ENCODE measurements around the gene ORM1.

The ORM1 gene

DNA sequence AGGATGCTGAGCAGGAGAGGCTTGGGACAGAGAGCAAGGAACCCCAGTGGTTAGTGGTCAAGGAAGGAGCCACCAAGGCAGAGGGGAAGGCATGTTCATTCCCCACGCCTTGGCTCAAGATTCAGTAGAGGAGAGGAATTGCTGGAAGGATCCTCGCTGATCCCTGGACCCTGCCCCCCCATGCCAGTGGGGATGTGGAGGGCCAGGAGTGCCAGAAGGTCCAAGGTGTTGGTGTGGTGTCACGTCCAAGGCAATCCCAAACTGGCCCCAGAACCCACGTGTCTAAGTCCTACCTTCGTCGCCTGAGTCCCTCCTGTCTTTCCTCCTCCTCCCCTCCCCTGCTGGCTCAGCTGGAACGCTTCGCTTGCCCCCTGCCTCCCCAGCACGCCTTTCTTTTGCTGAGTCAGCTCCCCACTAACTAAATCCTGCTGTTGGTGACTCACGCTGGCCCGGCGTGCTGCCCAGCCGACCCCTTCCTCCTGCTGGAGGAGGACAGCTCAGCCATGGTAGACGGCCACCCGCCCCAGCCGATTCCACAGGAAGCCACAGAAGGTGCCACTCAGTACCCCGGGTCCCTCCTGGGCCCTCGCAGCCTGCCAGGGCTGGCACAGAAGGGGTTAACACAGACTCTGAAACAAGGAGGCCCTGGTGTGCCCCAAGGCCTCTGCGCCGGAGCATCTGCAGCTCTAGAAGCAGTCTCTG, 37.6 kb upstream of the ORM1 start:
- in situ Hi-C loops (cut with HindIII; ENCODE audit: low pct_ligation_motif_present, low pct_unique_long_range_greater_than_20kb, low sequenced_read_pairs): loop anchor here (25.0 kb wide), 1 partner anchor 198 kb away; the partner anchor contains the start of genes AMBP and KIF12
- DNase-seq: peak; percentile 81

- in situ Hi-C loops (cut with HindIII; ENCODE audit: low pct_ligation_motif_present, low pct_unique_long_range_greater_than_20kb, low sequenced_read_pairs): loop anchor here (25.0 kb wide), 1 partner anchor 199 kb away; the partner anchor contains the start of genes AMBP and KIF12
- DNase-seq: no peak
Measured at GRCh38 chr9:114286146-114286679, 36.7 kb upstream of the ORM1 start.

- DNase-seq: no peak
- in situ Hi-C loops (cut with HindIII; ENCODE audit: low pct_ligation_motif_present, low pct_unique_long_range_greater_than_20kb, low sequenced_read_pairs): loop anchor here (25.0 kb wide), 1 partner anchor 200 kb away; the partner anchor contains the start of genes AMBP and KIF12
Measured at GRCh38 chr9:114287001-114287762, 35.7 kb upstream of the ORM1 start.

GRCh38 chr9:114287763-114288192, 35.1 kb upstream of the ORM1 start:
- no peak for DNase-seq
- in situ Hi-C loops (cut with HindIII; ENCODE audit: low pct_ligation_motif_present, low pct_unique_long_range_greater_than_20kb, low sequenced_read_pairs): loop anchor here (25.0 kb wide), 1 partner anchor 200 kb away; the partner anchor contains the start of genes AMBP and KIF12

DNA sequence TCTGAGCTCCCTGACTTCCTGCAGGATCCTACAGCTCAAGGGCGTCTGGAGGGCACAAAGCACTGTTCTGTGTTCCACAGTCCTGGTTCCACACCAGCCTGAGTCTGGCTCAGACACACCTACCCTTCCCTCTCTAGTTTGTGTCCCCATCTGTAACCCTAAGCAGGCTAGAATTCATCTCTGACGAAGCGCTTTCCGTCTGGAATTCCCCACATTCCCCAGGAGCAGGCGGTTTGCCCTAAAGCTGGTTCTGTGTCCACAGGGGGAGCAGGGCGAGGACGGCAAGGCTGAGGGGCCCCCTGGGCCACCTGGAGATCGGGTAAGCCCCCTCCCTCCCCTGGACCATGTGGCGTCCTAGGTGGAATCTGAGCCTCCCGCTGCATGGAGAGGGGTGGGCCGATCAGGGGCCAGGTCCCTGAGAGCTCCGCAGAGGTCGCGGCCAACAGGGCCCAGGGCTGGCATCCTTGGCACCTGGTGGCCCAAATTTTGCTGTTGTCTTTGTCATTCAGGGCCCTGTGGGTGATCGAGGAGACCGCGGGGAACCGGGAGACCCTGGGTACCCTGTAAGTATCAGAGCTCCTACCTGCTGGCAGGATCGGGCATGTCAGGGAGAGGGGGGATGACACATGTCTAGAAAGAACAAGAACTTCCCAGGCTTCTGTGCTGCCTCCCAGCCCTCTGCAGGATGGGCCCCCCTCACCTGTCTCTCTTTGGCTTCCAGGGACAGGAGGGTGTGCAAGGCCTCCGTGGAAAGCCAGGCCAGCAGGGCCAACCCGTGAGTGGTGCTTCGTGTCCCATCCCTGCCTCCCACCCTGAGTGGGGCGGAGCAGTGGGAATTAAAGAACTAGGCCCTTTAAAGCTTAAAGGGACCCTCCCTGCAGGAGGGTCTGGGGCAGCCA, 34.5 kb upstream of the ORM1 start:
- in situ Hi-C loops (cut with HindIII; ENCODE audit: low pct_ligation_motif_present, low pct_unique_long_range_greater_than_20kb, low sequenced_read_pairs): loop anchor here (25.0 kb wide), 1 partner anchor 201 kb away; the partner anchor contains the start of genes AMBP and KIF12
- peak; percentile 72 for DNase-seq

- DNase-seq: no peak
- in situ Hi-C loops (cut with HindIII; ENCODE audit: low pct_ligation_motif_present, low pct_unique_long_range_greater_than_20kb, low sequenced_read_pairs): loop anchor here (25.0 kb wide), 1 partner anchor 202 kb away; the partner anchor contains the start of genes AMBP and KIF12
Measured at GRCh38 chr9:114289106-114289505, 33.8 kb upstream of the ORM1 start.

- in situ Hi-C loops (cut with HindIII; ENCODE audit: low pct_ligation_motif_present, low pct_unique_long_range_greater_than_20kb, low sequenced_read_pairs): loop anchor here (25.0 kb wide), 1 partner anchor 203 kb away; the partner anchor contains the start of genes AMBP and KIF12
- no peak for DNase-seq
Measured at GRCh38 chr9:114289571-114290481, 33.1 kb upstream of the ORM1 start.

DNA sequence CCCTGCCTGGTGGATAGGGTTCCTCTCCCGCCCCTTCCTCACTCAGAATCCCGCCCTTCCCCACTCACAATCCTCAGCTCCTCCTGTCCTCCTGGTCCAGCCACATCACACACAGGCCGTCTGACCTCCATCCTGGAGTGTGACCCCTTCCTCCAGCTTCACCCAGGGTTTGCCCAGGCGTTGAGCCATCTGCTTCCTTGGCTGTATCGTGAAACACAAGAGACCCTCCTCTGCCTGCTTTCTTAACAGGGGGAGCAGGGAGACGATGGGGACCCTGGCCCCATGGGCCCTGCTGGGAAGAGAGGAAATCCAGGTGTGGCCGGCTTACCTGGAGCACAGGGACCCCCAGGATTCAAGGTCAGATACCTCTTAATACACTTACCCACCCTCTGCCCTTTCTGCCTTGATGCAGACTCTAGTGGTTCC, 32.3 kb upstream of the ORM1 start:
- in situ Hi-C loops (cut with HindIII; ENCODE audit: low pct_ligation_motif_present, low pct_unique_long_range_greater_than_20kb, low sequenced_read_pairs): loop anchor here (25.0 kb wide), 1 partner anchor 203 kb away; the partner anchor contains the start of genes AMBP and KIF12
- no peak for DNase-seq

DNA sequence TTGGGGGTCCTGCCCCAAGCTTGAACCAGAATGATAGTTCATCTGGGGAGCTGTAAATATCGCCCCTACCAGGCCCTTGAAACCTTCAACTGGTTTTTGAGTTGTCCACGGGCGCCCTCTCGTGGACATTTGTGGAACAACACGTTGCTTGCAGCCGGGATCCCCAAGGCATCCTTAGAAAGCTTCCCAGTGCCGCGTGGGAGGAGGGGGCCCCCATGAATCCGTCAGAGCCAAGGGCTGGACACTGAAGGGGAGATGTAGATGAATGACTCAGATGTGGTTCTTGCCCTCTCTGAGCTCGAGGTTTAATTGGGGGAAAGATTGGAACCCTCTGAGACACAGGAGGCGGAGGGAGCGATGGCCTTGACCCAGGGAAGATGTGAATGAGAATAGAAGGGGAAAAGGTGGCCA, 31.8 kb upstream of the ORM1 start:
- in situ Hi-C loops (cut with HindIII; ENCODE audit: low pct_ligation_motif_present, low pct_unique_long_range_greater_than_20kb, low sequenced_read_pairs): loop anchor here (25.0 kb wide), 1 partner anchor 204 kb away; the partner anchor contains the start of genes AMBP and KIF12
- peak; percentile 60 for DNase-seq

GRCh38 chr9:114291886-114292590, 30.9 kb upstream of the ORM1 start:
- in situ Hi-C loops (cut with HindIII; ENCODE audit: low pct_ligation_motif_present, low pct_unique_long_range_greater_than_20kb, low sequenced_read_pairs): loop anchor here (25.0 kb wide), 1 partner anchor 205 kb away; the partner anchor contains the start of genes AMBP and KIF12
- DNase-seq: no peak

DNA sequence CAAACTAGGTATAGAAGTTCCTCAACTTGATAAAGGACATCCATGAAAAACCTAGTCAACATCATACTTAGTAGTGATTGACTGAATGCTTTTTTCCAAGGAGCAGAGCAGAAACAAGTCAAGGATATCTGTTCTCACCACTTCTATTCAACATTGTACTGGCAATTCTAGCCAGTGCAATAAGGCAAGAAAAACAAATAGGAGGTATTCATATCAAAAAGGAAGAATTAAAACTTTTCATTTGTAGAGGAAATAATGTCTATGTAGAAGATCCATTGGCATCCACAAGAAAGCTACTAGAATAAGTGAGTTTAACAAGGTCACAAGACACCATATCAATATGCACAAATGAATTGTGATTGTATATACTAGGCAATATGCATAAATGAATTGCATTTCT, 28.2 kb upstream of the ORM1 start:
- in situ Hi-C loops (cut with HindIII; ENCODE audit: low pct_ligation_motif_present, low pct_unique_long_range_greater_than_20kb, low sequenced_read_pairs): loop anchor here (25.0 kb wide), 1 partner anchor 207 kb away; the partner anchor contains the start of genes AMBP and KIF12
- DNase-seq: no peak

DNA sequence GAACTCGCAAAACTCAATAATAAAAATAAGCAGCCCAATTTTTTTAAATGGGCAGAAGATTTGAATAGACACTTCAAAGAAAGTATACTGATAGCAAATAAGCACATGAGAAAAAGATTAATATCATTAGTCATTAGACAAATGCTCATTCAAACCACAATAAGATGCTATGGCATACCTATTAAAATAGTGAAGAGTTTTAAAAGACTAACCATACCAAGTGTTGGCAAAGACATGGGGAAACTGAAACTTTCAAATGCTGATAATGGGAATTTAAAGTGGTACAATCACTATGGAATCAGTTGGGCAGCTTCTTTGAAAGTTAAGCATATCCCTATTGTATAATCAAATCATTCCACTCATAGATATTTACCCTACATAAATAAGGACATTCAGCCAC, 26.6 kb upstream of the ORM1 start:
- no peak for DNase-seq
- in situ Hi-C loops (cut with HindIII; ENCODE audit: low pct_ligation_motif_present, low pct_unique_long_range_greater_than_20kb, low sequenced_read_pairs): loop anchor here (25.0 kb wide), 1 partner anchor 209 kb away; the partner anchor contains the start of genes AMBP and KIF12

DNA sequence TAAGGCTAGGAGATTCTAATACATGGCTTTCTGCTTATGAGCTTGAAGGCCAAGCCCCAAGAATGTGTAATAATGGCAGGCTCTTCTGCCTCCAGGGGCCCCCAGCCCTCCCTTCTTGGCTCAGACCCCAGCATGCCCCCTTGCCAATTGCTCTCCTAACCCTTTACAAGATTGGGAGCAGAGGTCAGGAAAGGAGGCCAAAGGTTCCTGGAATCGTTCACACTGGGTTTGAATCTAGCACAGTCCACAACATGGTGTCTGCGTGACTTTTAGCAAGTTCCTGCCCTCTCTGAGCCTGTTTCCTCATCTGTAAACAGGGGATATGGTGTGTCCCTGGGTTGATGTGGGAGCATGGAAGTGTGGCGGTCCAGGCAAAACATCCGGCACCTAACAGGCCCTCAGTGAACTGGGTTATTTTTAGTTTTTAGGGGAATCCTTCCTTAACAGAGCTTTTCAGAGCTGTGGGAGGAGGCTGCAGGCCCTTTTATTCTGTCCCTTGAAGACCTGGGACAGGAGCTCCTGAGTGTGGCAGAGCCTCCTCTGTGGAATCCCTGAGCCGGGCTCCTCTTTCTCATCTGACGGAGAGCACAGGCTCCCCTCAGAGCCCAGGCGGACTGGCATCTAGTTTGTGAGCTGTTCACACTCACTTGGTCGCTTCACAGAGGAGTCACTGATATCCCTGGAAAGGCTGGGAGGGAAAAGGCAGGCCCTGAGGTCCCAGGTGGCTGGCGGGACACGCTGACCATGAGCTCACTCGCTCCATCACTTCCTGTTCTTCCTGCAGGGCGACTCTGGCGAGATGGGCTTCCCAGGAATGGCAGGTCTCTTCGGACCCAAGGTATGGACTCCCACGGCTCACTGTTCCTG, 23.4 kb upstream of the ORM1 start:
- in situ Hi-C loops (cut with HindIII; ENCODE audit: low pct_ligation_motif_present, low pct_unique_long_range_greater_than_20kb, low sequenced_read_pairs): loop anchor here (25.0 kb wide), 1 partner anchor 212 kb away; the partner anchor contains the start of genes AMBP and KIF12

DNA sequence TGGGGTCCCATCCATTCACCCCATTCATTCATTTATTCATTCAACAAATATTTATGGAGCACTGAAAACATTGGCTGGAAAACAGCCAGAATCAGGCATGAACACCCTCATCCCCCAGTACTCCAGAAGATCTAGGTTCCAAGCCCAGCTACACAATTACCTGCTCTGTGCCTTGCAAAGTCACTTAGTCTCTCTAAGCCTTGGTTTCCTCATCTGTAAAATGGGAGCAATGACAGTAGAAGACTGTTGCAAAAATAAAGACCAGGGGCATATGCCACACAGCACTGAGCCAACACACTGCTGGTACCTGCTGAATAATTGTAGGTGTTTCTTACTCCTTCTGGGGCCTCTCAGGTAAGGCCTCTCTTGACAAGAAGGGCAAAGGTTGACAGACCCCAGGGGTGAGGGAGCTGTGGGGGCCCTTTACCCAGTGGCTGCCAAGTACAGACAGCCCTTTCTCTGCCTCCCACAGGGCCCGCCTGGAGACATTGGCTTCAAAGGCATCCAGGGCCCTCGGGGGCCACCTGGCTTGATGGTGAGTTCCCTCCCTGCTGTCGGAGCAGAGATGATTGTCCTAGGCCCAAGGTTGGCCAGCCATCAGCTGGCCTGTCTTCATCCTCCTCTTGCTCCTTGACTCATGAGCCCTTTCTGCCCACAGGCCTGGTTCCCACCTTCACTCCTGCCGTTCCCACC, 22.6 kb upstream of the ORM1 start:
- in situ Hi-C loops (cut with HindIII; ENCODE audit: low pct_ligation_motif_present, low pct_unique_long_range_greater_than_20kb, low sequenced_read_pairs): no loop called here
- DNase-seq: no peak

More for the DNA sequence above, 23.4 kb upstream of the ORM1 start:
- DNase-seq: no peak
